Measurements from ENCODE around the gene PCYT2.

DNA sequence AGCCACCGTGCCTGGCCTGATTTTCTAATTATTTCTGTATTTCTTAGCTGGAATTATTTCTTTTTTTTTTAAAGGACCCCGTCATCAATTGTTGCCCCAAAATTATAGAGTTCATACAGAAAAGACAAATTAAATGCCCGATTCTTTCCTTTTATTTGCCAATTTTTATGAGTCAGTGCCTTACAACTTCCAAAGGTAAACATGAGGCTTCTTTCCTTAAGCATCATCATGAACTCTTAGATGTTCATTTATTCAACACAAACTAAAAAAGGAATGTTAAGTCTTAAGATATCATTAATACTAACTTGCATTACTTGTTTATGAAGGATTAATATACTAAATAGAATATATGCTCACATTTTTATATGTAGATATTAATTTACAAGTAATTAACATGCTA is 32.9 kb downstream of the PCYT2 start:
- TF ChIP-seq, protein P1, sequence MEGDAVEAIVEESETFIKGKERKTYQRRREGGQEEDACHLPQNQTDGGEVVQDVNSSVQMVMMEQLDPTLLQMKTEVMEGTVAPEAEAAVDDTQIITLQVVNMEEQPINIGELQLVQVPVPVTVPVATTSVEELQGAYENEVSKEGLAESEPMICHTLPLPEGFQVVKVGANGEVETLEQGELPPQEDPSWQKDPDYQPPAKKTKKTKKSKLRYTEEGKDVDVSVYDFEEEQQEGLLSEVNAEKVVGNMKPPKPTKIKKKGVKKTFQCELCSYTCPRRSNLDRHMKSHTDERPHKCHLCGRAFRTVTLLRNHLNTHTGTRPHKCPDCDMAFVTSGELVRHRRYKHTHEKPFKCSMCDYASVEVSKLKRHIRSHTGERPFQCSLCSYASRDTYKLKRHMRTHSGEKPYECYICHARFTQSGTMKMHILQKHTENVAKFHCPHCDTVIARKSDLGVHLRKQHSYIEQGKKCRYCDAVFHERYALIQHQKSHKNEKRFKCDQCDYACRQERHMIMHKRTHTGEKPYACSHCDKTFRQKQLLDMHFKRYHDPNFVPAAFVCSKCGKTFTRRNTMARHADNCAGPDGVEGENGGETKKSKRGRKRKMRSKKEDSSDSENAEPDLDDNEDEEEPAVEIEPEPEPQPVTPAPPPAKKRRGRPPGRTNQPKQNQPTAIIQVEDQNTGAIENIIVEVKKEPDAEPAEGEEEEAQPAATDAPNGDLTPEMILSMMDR (IDR thresholded peaks at IDR 0.05), result no peak
- TF ChIP-seq POLR2A (IDR thresholded peaks at IDR 0.05), result no peak
- no peak for TF ChIP-seq POLR2AphosphoS5 (IDR thresholded peaks at IDR 0.05)
- TF ChIP-seq EP300 (IDR thresholded peaks at IDR 0.05; ENCODE audit: low read depth), result no peak
